Neural progenitor cell (in vitro differentiated cells): ENCODE data around the gene MED13L.

Experiments used
- EZH2phosphoT487 ChIP-seq: fragments of 200-600 bp; sonication (generic); IDR thresholded peaks from 2 replicates; pipeline ENCODE4 v1.6.1; 2017; ENCODE audit warnings: antibody characterized with exemption
- TF ChIP-seq, protein P1 (sequence below): fragments of 200-600 bp; sonication (generic); IDR thresholded peaks from 2 replicates; pipeline ENCODE4 v1.5.1; 2017; ENCODE audit warnings: antibody characterized with exemption, mild to moderate bottlenecking

GRCh38 chr12:116276652-116277466, 634 bp downstream of the MED13L start:
- TF ChIP-seq, protein P1, sequence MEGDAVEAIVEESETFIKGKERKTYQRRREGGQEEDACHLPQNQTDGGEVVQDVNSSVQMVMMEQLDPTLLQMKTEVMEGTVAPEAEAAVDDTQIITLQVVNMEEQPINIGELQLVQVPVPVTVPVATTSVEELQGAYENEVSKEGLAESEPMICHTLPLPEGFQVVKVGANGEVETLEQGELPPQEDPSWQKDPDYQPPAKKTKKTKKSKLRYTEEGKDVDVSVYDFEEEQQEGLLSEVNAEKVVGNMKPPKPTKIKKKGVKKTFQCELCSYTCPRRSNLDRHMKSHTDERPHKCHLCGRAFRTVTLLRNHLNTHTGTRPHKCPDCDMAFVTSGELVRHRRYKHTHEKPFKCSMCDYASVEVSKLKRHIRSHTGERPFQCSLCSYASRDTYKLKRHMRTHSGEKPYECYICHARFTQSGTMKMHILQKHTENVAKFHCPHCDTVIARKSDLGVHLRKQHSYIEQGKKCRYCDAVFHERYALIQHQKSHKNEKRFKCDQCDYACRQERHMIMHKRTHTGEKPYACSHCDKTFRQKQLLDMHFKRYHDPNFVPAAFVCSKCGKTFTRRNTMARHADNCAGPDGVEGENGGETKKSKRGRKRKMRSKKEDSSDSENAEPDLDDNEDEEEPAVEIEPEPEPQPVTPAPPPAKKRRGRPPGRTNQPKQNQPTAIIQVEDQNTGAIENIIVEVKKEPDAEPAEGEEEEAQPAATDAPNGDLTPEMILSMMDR, result no peak
- TF ChIP-seq EZH2phosphoT487, result no peak
